Trophoblast cell (in vitro differentiated cells and primary cell): ENCODE data around the gene DNAH7.

ENCODE experiments used
- DNase-seq, 2 donors: peaks; one replicate each; pipeline ENCODE4 v3.0.0-alpha.2; 2016
- H2AFZ ChIP-seq: 2 replicates; pipeline ENCODE4 v1.6.1; 2013; ENCODE audit warnings: low read length, moderate library complexity, mild to moderate bottlenecking; ENCODE audit not compliant: insufficient read depth, poor library complexity
- H2AK5ac ChIP-seq: 2 replicates; pipeline ENCODE4 v1.6.1; 2013; ENCODE audit warnings: mild to moderate bottlenecking, low read length
- H2BK120ac ChIP-seq: 2 replicates; pipeline ENCODE4 v1.6.1; 2013; ENCODE audit warnings: low read length, mild to moderate bottlenecking, moderate library complexity; ENCODE audit not compliant: insufficient read depth, poor library complexity
- H2BK12ac ChIP-seq: 2 replicates; pipeline ENCODE4 v1.6.1; 2013; ENCODE audit warnings: mild to moderate bottlenecking, low read length, moderate library complexity
- H2BK5ac ChIP-seq: 2 replicates; pipeline ENCODE4 v1.6.1; 2013; ENCODE audit warnings: low read length, low read depth, moderate library complexity, mild to moderate bottlenecking; ENCODE audit not compliant: poor library complexity
- H3K14ac ChIP-seq: 2 replicates; pipeline ENCODE4 v1.6.1; 2013; ENCODE audit warnings: mild to moderate bottlenecking, low read length
- H3K18ac ChIP-seq: 2 replicates; pipeline ENCODE4 v1.6.1; 2013; ENCODE audit warnings: mild to moderate bottlenecking, low read length
- H3K23ac ChIP-seq: 2 replicates; pipeline ENCODE4 v1.6.1; 2013; ENCODE audit warnings: low read length
- H3K27ac ChIP-seq: 2 replicates; pipeline ENCODE4 v1.5.1; 2013; ENCODE audit warnings: low read depth, mild to moderate bottlenecking, inconsistent platforms, low read length, moderate library complexity
- H3K27me3 ChIP-seq: 2 replicates; pipeline ENCODE4 v1.6.1; 2013; ENCODE audit warnings: inconsistent platforms, mild to moderate bottlenecking, low read length, moderate library complexity; ENCODE audit not compliant: insufficient read depth
- H3K36me3 ChIP-seq, 2 experiments: 1 replicate in 1 of 2; 2 replicates in 1 of 2; pipeline ENCODE4 v1.6.1; 2013; ENCODE audit warnings: low read length in 2 of 2, mild to moderate bottlenecking in 2 of 2, moderate library complexity in 1 of 2; ENCODE audit not compliant: insufficient read depth in 2 of 2, control insufficient read depth in 1 of 2
- H3K4ac ChIP-seq: 2 replicates; pipeline ENCODE4 v1.6.1; 2013; ENCODE audit warnings: low read depth, mild to moderate bottlenecking, low read length, moderate library complexity
- H3K4me1 ChIP-seq, 2 experiments: 1 replicate in 1 of 2; 2 replicates in 1 of 2; pipeline ENCODE4 v1.6.1; 2013; ENCODE audit warnings: low read length in 2 of 2, mild to moderate bottlenecking in 2 of 2, moderate library complexity in 1 of 2; ENCODE audit not compliant: insufficient read depth in 2 of 2, control insufficient read depth in 1 of 2
- H3K4me2 ChIP-seq: 2 replicates; pipeline ENCODE4 v1.6.1; 2013; ENCODE audit warnings: inconsistent platforms, mild to moderate bottlenecking, low read length, moderate library complexity
- H3K4me3 ChIP-seq: 2 replicates; pipeline ENCODE4 v1.5.1; 2013; ENCODE audit warnings: mild to moderate bottlenecking, low read depth, low read length, inconsistent platforms
- H3K79me1 ChIP-seq: one replicate; pipeline ENCODE4 v1.6.1; 2013; ENCODE audit warnings: low read length
- H3K79me2 ChIP-seq: 2 replicates; pipeline ENCODE4 v1.6.1; 2013; ENCODE audit warnings: low read length, mild to moderate bottlenecking; ENCODE audit not compliant: control insufficient read depth, insufficient read depth, poor library complexity
- H3K9ac ChIP-seq: 2 replicates; pipeline ENCODE4 v1.6.1; 2013; ENCODE audit warnings: mild to moderate bottlenecking, low read length
- H3K9me3 ChIP-seq: 2 replicates; pipeline ENCODE4 v1.6.1; 2013; ENCODE audit warnings: low read depth, mild to moderate bottlenecking, control low read depth, inconsistent platforms, low read length; ENCODE audit not compliant: insufficient read depth
- H4K12ac ChIP-seq: 2 replicates; pipeline ENCODE4 v1.6.1; 2013; ENCODE audit warnings: low read depth, mild to moderate bottlenecking, low read length, moderate library complexity
- H4K8ac ChIP-seq: 2 replicates; pipeline ENCODE4 v1.6.1; 2013; ENCODE audit warnings: low read depth, mild to moderate bottlenecking, low read length, moderate library complexity
- H4K91ac ChIP-seq: one replicate; pipeline ENCODE4 v1.6.1; 2013; ENCODE audit warnings: low read depth, mild to moderate bottlenecking, low read length, moderate library complexity
- WGBS: extraction: QIAGEN DNeasy Blood & Tissue Kit; methylation state at CpG from one replicate; pipeline ENCODE4 v1.1.7; 2013; ENCODE audit warnings: missing lambda C conversion rate; ENCODE audit not compliant: insufficient read length, insufficient coverage; ENCODE audit errors: extremely low coverage; 5-methylcytosine and 5-hydroxymethylcytosine counted together

Gene DNAH7

DNA sequence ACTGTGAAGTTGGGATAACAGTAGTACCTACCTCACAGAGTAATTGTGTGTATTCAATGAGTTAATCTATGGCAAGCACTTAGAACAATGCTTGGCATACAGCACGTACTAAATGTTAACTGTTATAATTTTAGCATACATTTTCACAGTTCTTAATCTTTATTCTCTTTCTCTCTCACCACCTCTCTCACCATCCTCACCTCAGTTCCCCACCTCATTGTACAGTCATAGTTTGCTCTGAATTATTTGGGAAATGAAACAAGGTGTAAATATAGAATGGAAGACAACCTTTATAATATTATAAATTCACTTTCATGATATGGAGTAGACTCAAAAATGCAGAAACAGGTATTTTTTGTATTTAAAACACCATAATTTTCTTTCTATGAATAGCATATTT is 40.0 kb upstream of the DNAH7 start:
- H3K9ac ChIP-seq, result no peak overlapping the region
- no peak overlapping the region for H3K4me2 ChIP-seq
- H4K12ac ChIP-seq, result no peak overlapping the region
- no peak overlapping the region for H3K4ac ChIP-seq
- H3K4me3 ChIP-seq, result no peak overlapping the region
- H4K91ac ChIP-seq, result no peak overlapping the region
- no peak overlapping the region for H2AK5ac ChIP-seq
- H3K27ac ChIP-seq, result no peak overlapping the region
- H2BK120ac ChIP-seq, result no peak overlapping the region
- H3K27me3 ChIP-seq, result no peaks in the 10 kb centered on the region
- no peak overlapping the region for H4K8ac ChIP-seq
- no peak overlapping the region for H2AFZ ChIP-seq
- no peak for DNase-seq
- peaks cover 0 to 2% of the 10 kb centered on the region in 2 experiments for H3K4me1 ChIP-seq
- no peak overlapping the region for H2BK12ac ChIP-seq
- WGBS, result no CpG with 5 or more reads among the region's 1 CpG
- H3K79me2 ChIP-seq, result no peaks in the 10 kb centered on the region
- H3K36me3 ChIP-seq, result no peaks in the 10 kb centered on the region
- no peak overlapping the region for H3K18ac ChIP-seq
- H3K9me3 ChIP-seq, result no peaks in the 10 kb centered on the region
- H3K14ac ChIP-seq, result no peak overlapping the region
- no peak overlapping the region for H2BK5ac ChIP-seq
- H3K79me1 ChIP-seq, result peaks cover 3% of the 10 kb centered on the region
- no peak overlapping the region for H3K23ac ChIP-seq

DNA sequence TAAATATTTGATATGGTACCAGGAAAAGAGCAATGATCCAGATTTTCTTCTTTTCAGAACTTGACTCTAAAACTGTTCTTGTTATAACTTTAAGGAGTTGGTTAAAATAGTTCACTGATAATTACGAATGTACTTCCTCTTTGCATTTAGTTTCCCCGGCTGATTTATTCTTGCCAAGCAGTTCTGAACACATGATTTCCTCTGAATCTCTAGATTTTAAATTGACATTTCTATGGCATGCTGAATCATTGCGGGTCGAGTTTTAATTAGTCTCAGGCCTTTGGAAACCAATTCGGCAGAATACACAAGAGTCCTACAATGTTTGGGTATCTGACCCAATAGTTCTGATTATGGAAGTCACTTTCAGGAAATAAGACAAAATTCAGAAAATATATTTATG is 37.3 kb upstream of the DNAH7 start:
- Histone ChIP-seq H4K8ac (no peak overlapping the region), H3K9me3 (no peaks in the 10 kb centered on the region), H3K23ac (no peak overlapping the region), H2AK5ac (no peak overlapping the region), H3K4ac (no peak overlapping the region), H2AFZ (no peak overlapping the region), H3K36me3 (no peaks in the 10 kb centered on the region), H3K4me3 (no peak overlapping the region), H2BK5ac (no peak overlapping the region), H2BK120ac (no peak overlapping the region), H3K79me2 (no peaks in the 10 kb centered on the region), H3K14ac (no peak overlapping the region), H4K12ac (no peak overlapping the region), H3K27ac (no peak overlapping the region), H3K4me2 (no peak overlapping the region), H3K27me3 (no peaks in the 10 kb centered on the region), H3K18ac (no peak overlapping the region), H2BK12ac (no peak overlapping the region), H4K91ac (no peak overlapping the region), H3K79me1 (no peaks in the 10 kb centered on the region), H3K4me1 (no peaks in the 10 kb centered on the region), H3K9ac (no peak overlapping the region)
- no peak for DNase-seq
- WGBS, result no CpG with 5 or more reads among the region's 5 CpGs

DNA sequence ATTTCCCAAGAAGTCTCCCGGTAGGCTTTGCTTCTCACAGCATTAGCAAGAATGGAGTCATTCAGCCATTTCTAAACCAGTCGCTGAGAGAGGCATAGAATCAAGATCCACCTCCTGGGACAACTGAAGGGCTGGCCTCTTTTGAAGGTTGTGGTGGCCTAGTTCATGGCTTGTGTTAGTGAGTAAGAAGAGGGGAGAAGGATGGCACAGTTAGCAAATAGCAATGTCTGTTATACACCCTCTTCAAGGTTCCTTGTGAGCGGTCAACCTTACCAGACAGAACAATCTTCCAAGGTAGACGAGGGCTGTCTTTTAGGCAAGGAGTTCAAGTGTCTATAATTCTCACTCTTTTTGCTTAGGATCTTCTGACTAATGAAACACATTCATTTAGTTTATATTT is 35.4 kb upstream of the DNAH7 start:
- Histone ChIP-seq H4K91ac (no peak overlapping the region), H3K4ac (no peak overlapping the region), H3K4me3 (no peak overlapping the region), H3K9me3 (no peaks in the 10 kb centered on the region), H3K14ac (no peak overlapping the region), H3K27me3 (no peaks in the 10 kb centered on the region), H3K4me1 (no peaks in the 10 kb centered on the region), H3K9ac (no peak overlapping the region), H2BK120ac (no peak overlapping the region), H2BK12ac (no peak overlapping the region), H2AK5ac (no peak overlapping the region), H2BK5ac (no peak overlapping the region), H3K27ac (no peak overlapping the region), H4K8ac (no peak overlapping the region), H4K12ac (no peak overlapping the region), H3K18ac (no peak overlapping the region), H3K23ac (no peak overlapping the region), H2AFZ (no peak overlapping the region), H3K36me3 (no peaks in the 10 kb centered on the region), H3K79me2 (no peaks in the 10 kb centered on the region), H3K4me2 (no peak overlapping the region), H3K79me1 (no peaks in the 10 kb centered on the region)
- WGBS, result no CpG with 5 or more reads among the region's 4 CpGs
- no peak for DNase-seq

DNA sequence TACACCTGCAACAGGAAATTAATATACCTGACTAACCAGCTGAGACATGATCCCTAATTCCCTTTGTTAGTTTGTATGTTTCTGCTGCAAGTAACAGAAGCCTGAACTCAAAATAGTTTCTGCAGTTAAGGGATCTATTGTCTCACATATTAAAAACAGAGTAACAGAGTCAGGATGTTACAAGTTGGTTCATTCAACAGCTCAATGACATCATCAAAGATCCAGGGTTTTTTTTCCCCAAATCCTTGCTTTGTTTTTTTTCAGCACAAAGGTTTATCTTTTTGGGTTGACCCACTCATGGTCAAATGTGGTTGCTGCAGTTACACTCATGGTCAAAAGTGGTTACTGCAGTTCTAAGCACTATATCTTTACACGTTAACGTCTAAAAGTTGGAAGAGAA is 35.0 kb upstream of the DNAH7 start:
- no peak overlapping the region for H3K4ac ChIP-seq
- no peak overlapping the region for H2BK12ac ChIP-seq
- H4K12ac ChIP-seq, result no peak overlapping the region
- no peak overlapping the region for H3K18ac ChIP-seq
- no peak overlapping the region for H3K27ac ChIP-seq
- no peaks in the 10 kb centered on the region for H3K9me3 ChIP-seq
- no peaks in the 10 kb centered on the region for H3K79me1 ChIP-seq
- no CpG with 5 or more reads among the region's 2 CpGs for WGBS
- no peak overlapping the region for H2BK120ac ChIP-seq
- DNase-seq, result no peak
- H3K4me1 ChIP-seq, result no peaks in the 10 kb centered on the region
- H4K8ac ChIP-seq, result no peak overlapping the region
- no peak overlapping the region for H3K14ac ChIP-seq
- H3K27me3 ChIP-seq, result no peaks in the 10 kb centered on the region
- H2BK5ac ChIP-seq, result no peak overlapping the region
- no peak overlapping the region for H2AFZ ChIP-seq
- H3K4me2 ChIP-seq, result no peak overlapping the region
- H3K9ac ChIP-seq, result no peak overlapping the region
- no peaks in the 10 kb centered on the region for H3K79me2 ChIP-seq
- H3K36me3 ChIP-seq, result no peaks in the 10 kb centered on the region
- no peak overlapping the region for H3K4me3 ChIP-seq
- no peak overlapping the region for H3K23ac ChIP-seq
- H2AK5ac ChIP-seq, result no peak overlapping the region
- no peak overlapping the region for H4K91ac ChIP-seq
